Activated gamma-delta T cell treated with Interleukin-2 at 50 U/mL for 16 hours (primary cell): ENCODE measurements around the gene MRPL10.

Experiments used
- DNase-seq: peaks from one replicate; pipeline ENCODE4 v3.0.0-alpha.2; 2020

The MRPL10 gene

DNA sequence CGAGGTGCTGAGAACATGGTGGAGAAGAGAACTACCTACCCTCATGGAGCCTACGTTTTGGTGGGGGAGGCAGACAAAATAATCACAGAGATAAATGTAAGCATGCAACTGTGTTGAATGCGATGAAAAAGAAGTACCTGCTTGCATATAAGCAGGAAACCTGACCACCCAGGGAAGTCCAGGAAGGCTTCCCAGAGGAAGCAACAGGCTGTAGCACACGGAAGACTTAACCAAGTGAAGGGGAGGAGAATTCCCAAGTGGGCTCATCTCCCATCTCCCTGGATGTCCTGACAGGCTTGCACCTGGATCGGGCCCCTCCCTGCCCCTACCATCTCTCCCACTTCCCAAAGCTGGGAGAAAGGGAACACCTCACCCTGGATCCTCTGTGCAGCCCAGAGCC lies 7.7 kb upstream of the MRPL10 start:
- no peak for DNase-seq

DNA sequence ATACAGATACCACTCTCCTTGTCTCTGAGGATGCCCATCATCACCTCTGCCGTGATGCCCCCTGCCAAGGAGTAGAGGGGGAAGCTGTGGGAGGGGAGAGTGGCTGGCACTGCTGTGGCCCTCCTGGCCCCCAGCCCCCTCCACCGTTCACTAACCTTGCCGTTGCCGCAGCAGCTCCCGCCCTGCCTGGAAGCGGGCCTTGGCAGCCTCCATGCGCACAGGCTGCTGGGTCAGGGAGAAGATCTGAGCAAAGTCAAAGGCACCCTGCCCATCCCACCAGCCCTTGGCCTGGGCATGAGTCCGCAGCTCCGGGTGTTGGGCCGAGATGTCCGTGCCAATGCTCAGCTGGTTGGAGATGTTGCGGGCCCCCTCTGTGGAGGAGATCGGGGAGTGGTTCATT lies 7.3 kb upstream of the MRPL10 start:
- DNase-seq = no peak

DNA sequence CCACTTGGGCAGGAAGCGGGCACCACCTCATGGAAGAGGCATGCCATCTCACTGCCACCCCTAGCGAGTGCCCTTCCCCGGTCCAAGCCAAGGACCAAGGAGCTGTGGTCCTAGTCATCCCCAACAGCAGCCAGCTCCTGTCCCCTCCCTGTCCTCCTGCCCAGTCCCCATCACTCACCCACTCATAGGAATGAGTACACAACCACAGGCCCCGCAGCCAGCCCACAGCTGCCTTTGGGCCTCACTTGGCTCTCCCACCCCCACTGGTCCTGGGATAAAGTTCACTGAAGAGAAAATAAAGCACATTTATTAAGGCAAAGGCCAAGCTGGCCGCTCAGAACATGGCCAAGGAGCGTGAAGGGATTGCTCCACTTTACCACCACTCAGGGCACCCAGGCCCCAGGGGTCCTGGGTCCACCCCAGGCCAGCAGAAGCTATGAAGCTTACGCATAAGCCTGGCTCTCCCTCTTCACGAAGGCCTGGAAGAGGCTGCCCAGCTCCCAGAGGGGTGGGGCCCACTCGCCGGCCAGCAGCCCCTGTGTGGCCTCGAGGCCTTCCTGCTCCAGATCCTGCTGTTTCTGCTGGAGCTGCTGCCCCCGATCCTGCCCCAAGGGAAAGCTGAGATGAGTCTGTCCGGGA lies 6.2 kb upstream of the MRPL10 start:
- DNase-seq = no peak

- DNase-seq = no peak
Measured at GRCh38 chr17:47836601-47837000, 5.3 kb upstream of the MRPL10 start.

GRCh38 chr17:47834756-47835155 lies 3.4 kb upstream of the MRPL10 start:
- no peak for DNase-seq

DNA sequence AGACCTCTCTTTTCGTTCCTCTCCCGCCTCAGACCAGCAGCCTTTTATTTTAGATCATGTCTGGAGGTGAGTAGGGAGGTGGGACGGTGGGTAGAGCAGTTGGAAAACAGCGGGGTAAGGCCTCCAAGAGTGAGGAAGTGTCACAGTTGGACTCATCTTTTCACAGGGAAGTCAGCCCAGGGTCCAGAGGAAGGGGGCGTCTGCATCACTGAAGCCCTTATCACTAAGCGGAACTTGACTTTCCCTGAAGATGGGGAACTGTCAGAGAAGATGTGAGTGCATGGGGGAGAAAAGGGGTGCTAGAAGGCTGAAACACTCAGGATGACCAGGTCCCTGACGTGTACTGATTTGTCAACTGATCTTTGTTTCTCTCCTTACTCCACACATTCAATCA lies 590 bp upstream of the MRPL10 start:
- DNase-seq = no peak

- no peak for DNase-seq
Measured at GRCh38 chr17:47830396-47831002, 842 bp downstream of the MRPL10 start.

- peak; percentile 66 for DNase-seq
Measured at GRCh38 chr17:47829870-47830269, 1.5 kb downstream of the MRPL10 start.

DNA sequence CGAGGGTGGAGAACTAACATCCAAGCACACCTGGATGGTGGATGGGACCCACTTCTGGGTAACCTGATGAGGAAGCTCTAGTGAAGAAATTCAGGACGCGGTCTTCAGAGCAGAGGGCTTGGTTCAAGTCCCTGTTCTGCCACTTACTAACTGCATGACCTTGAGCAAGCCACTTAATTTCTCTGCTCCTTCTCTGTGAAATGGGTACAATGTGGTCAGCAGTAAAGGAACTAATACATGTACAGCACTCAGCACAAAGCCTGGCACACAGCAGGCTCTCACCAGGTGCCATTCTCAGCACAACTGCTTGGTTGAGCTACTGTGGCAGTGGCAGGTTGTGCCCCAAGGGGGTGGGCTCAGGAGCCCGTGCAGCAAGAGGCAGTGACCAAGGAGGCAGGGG lies 7.8 kb downstream of the MRPL10 start:
- DNase-seq = no peak

GRCh38 chr17:47822785-47823184 lies 8.6 kb downstream of the MRPL10 start:
- DNase-seq = no peak

DNA sequence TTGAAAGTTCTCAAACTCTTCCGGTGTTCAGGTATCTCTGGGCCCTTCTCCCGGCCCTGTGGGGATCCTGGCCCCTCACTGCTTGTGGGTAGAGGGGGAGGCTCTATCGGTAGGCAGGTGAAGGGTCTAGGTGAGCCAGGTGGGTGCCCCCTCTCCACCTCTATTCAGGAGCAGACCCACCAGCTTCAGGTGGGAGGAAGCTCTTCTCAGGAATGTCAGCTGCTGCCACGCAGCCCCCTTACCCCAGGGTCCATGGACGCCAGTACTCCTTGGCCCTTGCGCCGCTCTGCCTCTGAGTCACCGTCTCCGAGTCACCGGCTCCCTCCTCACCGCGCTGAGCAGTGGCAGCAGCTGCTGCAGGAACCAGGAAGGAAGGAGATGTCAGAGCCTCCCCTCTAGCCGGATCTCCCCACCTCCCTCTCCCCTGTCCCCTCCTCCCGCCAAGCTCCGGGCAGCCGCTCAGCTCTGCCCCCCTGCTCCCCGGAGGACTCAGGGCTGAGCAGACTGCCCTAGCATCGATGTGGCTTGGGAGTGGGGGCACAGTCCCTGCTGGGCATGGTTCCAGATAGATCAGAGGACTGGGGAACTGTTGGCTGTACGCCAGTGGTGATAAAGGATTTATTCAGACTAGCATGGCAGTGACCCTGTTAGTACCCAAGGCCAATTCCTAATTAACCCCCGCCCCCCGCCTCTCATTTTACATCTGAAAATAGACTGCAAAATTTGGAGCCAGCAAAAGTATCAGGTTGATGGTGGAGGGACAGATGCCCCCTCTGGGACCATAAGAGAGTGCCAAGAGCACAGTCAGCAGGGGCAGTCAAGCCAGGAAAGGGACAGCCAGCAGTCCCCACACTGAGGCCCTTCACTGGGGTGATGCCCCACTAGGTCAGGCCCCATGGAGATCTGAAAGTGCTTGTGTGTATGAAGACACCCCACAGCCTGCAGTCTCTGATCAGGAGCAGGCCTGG lies 9.6 kb downstream of the MRPL10 start, which contains the start of gene OSBPL7:
Gene OSBPL7, minus strand, starts transcription at position 371 of the 968 bp plus-strand sequence. CDS start 1,516 bp downstream, outside the sequence.
- peak; percentile 79 for DNase-seq

DNA sequence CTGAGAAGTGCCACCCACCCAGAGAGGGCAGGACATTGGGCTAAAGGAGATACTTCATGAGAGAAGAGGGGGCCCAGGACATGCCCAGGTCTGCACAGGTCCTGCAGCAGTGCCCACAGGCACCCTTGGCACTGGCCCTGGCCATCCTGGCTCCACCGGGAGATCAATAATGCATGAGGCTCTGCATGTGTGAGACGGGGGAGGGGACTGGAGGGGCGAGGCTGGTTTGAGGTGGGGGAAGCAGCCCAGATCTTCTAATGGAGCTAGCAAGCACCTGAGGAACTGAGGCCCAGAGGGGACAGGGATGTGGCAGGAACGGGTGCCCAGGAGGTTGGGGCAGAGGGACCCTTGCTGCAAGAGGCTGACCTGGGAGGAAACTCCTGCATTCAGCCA lies 10.3 kb downstream of the MRPL10 start:
- DNase-seq = no peak

GRCh38 chr17:47820033-47820789 lies 11.1 kb downstream of the MRPL10 start:
- DNase-seq = no peak

- DNase-seq = no peak
Measured at GRCh38 chr17:47819475-47819874, 11.9 kb downstream of the MRPL10 start.

GRCh38 chr17:47818002-47818695 lies 13.2 kb downstream of the MRPL10 start:
- no peak for DNase-seq

GRCh38 chr17:47816947-47817346 lies 14.4 kb downstream of the MRPL10 start:
- no peak for DNase-seq

DNA sequence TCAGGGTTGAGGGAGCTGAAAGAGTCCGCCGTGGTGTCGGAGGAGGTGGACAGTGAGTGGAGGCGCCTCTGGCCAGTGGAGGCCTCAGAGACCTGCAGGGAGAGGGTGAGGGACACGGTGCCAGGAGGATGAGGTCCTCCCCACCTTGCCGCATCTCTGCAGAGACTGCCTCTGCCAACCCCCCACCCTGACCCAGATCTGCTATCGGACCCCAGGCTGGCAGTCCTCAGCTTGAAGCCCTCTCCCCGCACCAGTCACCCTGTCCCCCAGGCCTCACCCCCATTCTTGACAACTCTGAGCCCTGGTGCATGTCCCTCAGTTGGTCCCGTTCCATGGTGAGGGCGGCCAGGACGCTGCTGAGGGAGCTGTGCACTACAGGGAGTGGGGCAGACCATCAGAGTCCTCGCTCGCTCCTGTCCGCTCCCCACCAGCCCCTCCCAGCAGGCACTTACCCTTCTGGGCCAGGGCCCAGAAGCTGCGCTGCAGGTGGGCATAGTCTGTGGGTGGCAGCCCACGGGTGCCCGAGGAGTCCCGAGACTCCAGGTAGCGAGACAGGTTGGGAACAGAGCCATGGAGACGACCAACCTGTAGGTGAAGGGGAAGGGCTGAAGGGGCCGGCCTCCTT lies 15.1 kb downstream of the MRPL10 start:
- no peak for DNase-seq

DNA sequence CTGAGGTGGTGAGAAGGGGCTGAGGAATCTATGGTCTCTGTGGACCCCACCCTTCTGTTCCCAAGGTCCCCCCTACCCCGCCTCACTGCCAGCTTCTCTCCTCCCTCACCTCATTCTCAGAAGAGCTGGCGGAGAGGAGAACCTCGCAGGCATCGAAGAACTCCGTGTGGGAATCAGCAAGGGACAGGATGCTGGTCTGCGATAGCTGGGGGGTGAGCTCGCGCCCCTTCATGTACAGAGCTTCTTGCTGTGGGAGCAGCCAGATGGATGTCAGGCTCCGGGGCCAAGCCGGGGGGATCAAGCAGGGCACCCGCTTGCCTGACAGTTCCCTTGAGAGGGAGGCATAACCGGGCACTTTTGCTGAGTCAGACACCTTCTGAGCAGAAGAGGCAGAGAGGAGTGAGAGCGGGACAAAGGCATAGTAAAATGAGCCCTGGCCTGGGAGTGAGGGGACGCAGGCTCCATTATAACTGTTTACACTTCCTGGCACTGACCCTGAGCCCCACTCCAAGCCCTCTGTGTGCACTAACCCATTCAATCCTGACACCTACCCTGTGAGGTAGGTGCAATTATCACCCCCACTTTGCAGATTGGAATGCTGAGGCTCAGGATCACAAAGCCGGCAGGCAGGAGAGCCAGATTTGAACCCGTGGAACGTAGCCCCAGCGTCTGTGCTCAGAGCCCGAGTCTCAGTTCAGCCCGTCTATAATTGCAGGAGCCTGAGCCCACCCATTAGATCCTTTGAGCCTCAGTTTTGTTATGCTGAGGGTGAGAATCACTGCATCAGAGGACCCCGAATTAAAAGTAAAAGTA lies 16.0 kb downstream of the MRPL10 start:
- DNase-seq = no peak

- DNase-seq = no peak
Measured at GRCh38 chr17:47813512-47814031, 17.8 kb downstream of the MRPL10 start.

DNA sequence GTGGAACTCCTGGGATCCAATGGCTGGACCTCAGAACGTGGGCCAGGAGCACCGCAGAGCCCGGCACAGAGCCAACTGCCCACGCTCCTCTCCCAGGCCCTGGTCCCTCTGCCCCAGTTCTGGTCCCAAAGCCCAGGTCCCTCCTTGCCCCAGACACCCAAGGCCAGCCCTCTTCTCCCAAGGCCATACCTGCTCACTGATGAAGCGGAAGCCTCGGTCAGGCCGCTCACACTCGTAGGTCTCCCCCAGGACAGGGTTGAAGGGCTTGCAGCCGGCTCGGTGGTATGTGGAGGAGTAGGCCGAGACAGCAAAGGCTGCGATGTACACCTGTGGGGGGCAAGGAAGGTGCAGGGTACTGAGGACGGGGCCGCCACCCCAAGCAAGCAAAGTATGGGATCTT lies 18.3 kb downstream of the MRPL10 start:
- no peak for DNase-seq
